ENCODE measurements around the gene PKN1. TPM values are rescaled to one million over a fixed set of nuclear protein-coding genes. Genes with fewer than 3 reads are reported as not detected.
"Not testable (repeated sequence)": the region's sequence is repeated elsewhere in the genome, so short reads cannot be mapped to it uniquely, and the experiment has no call there.

Gene PKN1
- total RNA-seq, 3 donors from 2014 or later (not counting 1 experiment from before 2014, with no cell fraction given) = 323 to 351 (median 350) TPM

DNA sequence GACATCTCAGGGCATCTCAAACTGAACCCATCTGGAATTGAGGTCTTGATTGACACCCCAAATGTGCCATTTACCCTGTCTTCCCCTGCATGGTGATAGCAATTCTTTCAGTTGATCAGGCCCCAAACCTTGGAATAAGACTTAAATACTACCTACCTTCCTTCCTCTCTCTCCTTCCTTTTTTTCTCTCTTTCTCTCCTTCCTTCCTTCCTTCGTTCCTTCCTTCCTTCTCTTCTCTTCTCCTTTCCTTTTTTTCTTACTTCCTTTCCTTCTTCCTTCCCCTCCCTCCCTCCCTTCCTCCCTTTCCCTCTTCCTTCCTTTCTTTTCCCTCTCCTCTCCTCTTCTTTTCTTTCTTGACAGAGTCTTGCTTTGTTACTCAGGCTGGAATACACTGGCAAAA is 70.2 kb downstream of the PKN1 start:
- Histone ChIP-seq H3K9me3 (ENCODE audit: control insufficient read depth, insufficient read depth, low read length) (no peaks in the 10 kb centered on the region), H3K27ac (ENCODE audit: low read length) (no peak overlapping the region), H3K4me3 (ENCODE audit: low read length) (no peak overlapping the region), H3K36me3 (ENCODE audit: control insufficient read depth, insufficient read depth, low read length) (no peaks in the 10 kb centered on the region), H3K27me3 (ENCODE audit: control insufficient read depth, insufficient read depth, low read length) (no peaks in the 10 kb centered on the region), H3K4me1 (ENCODE audit: control insufficient read depth, insufficient read depth, low read length) (peaks cover 28% of the 10 kb centered on the region)
- 62% methylated on average over 1 of the region's 1 CpG for WGBS (ENCODE audit: insufficient coverage)
- Mint-ChIP-seq H3K9me3 (no peaks in the 10 kb centered on the region), H3K4me1 (peaks cover 11 to 15% of the 10 kb centered on the region in 2 donors), H3K27ac (no peak overlapping the region), H3K4me3 (no peak overlapping the region), H3K36me3 (no peaks in the 10 kb centered on the region), H3K27me3 (ENCODE audit: low read depth in 2 of 2) (peaks cover 0 to 2% of the 10 kb centered on the region in 2 donors)
- intact Hi-C loops (cut with micrococcal nuclease) = no loop called here
- no peak for ATAC-seq
- TF ChIP-seq, protein P1, sequence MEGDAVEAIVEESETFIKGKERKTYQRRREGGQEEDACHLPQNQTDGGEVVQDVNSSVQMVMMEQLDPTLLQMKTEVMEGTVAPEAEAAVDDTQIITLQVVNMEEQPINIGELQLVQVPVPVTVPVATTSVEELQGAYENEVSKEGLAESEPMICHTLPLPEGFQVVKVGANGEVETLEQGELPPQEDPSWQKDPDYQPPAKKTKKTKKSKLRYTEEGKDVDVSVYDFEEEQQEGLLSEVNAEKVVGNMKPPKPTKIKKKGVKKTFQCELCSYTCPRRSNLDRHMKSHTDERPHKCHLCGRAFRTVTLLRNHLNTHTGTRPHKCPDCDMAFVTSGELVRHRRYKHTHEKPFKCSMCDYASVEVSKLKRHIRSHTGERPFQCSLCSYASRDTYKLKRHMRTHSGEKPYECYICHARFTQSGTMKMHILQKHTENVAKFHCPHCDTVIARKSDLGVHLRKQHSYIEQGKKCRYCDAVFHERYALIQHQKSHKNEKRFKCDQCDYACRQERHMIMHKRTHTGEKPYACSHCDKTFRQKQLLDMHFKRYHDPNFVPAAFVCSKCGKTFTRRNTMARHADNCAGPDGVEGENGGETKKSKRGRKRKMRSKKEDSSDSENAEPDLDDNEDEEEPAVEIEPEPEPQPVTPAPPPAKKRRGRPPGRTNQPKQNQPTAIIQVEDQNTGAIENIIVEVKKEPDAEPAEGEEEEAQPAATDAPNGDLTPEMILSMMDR (IDR thresholded peaks at IDR 0.05) = no peak
- no peak for DNase-seq

DNA sequence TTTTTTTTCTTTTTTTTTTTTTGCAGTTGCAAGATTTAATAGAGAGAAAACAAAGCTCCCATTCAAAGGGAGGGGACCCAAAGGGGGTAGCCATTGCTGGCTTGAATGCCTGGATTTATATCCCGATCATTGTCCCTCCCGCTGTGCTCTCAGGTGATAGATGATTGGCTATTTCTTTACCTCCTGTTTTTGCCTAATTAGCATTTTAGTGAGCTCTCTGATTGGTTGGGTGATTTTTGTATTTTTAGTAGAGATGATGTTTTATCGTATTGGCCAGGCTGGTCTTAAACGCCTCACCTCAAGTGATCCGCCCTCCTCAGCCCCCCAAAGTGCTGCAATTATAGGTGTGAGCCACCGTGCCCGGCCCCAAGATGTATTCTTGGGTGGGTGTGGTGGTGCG is 71.5 kb downstream of the PKN1 start:
- H3K27ac Mint-ChIP-seq; H3K36me3 Mint-ChIP-seq; H3K9me3 ChIP-seq (ENCODE audit: control insufficient read depth, insufficient read depth, low read length); H3K27ac ChIP-seq (ENCODE audit: low read length); intact Hi-C loops (cut with micrococcal nuclease); H3K36me3 ChIP-seq (ENCODE audit: control insufficient read depth, insufficient read depth, low read length); H3K9me3 Mint-ChIP-seq; DNase-seq; H3K4me3 Mint-ChIP-seq; H3K27me3 Mint-ChIP-seq (ENCODE audit: low read depth in 2 of 2); H3K27me3 ChIP-seq (ENCODE audit: control insufficient read depth, insufficient read depth, low read length); H3K4me3 ChIP-seq (ENCODE audit: low read length); ATAC-seq: not testable (repeated sequence)
- peaks cover 28% of the 10 kb centered on the region for H3K4me1 ChIP-seq (ENCODE audit: control insufficient read depth, insufficient read depth, low read length)
- H3K4me1 Mint-ChIP-seq = peaks cover 11 to 15% of the 10 kb centered on the region in 2 donors
- 89% methylated on average over 8 of the region's 8 CpGs for WGBS (ENCODE audit: insufficient coverage)

DNA sequence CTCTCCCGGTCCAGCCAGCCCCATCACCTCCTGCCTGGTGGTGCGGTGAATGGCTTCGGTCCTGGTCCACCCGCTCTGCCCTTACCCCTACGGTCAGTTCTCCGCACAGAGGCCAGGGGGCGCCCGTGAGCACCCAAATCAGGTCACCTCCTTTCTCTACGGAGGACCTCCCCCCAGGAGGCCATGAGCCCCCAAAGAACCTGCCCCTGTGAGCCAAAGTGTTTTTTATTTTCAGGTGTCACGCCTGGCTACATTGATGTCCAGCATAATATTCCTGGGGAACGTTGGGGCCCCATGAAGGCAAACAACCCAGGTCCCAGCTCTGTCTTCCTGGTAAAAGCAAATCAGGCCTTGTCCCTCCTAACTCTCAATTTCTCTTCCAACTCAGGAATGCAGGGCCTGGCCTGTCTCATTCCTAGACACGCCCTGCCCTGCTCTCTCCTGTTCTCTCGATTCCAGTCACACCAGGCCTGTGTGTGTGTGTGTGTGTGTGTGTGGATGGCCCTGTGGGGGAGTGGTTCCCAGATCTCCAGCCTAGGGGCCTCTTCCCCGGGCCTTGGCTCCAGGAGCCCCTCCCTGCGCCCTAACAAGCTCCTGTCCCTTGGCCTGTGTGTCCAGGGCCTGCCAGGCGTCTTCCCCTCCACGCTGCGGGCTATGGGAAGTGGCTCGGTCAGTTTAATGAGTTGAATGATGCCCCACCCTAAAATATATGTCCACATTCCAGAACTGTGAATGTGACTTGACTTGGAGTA is 72.6 kb downstream of the PKN1 start:
- intact Hi-C loops (cut with micrococcal nuclease) = loop anchor here (1.0 kb wide), 2 partner anchors 46 to 51 kb away; no protein-coding TSS in a partner anchor
- Histone ChIP-seq H3K36me3 (ENCODE audit: control insufficient read depth, insufficient read depth, low read length) (no peaks in the 10 kb centered on the region), H3K27me3 (ENCODE audit: control insufficient read depth, insufficient read depth, low read length) (no peaks in the 10 kb centered on the region), H3K4me1 (ENCODE audit: control insufficient read depth, insufficient read depth, low read length) (peaks cover 28% of the 10 kb centered on the region), H3K9me3 (ENCODE audit: control insufficient read depth, insufficient read depth, low read length) (no peaks in the 10 kb centered on the region), H3K4me3 (ENCODE audit: low read length) (no peak overlapping the region), H3K27ac (ENCODE audit: low read length) (no peak overlapping the region)
- Mint-ChIP-seq H3K27me3 (ENCODE audit: low read depth in 2 of 2) (peaks cover 0 to 2% of the 10 kb centered on the region in 2 donors), H3K9me3 (no peaks in the 10 kb centered on the region), H3K4me3 (no peak overlapping the region), H3K36me3 (no peaks in the 10 kb centered on the region), H3K4me1 (peaks cover 11 to 15% of the 10 kb centered on the region in 2 donors), H3K27ac (no peak overlapping the region)
- WGBS (ENCODE audit: insufficient coverage) = 44% methylated on average over 17 of the region's 19 CpGs
- TF ChIP-seq, protein P1 (IDR thresholded peaks at IDR 0.05) = peak; percentile 69
- peak; percentile 70 to 83 for DNase-seq
- peak; percentile 82 to 89 (median 87) for ATAC-seq

DNA sequence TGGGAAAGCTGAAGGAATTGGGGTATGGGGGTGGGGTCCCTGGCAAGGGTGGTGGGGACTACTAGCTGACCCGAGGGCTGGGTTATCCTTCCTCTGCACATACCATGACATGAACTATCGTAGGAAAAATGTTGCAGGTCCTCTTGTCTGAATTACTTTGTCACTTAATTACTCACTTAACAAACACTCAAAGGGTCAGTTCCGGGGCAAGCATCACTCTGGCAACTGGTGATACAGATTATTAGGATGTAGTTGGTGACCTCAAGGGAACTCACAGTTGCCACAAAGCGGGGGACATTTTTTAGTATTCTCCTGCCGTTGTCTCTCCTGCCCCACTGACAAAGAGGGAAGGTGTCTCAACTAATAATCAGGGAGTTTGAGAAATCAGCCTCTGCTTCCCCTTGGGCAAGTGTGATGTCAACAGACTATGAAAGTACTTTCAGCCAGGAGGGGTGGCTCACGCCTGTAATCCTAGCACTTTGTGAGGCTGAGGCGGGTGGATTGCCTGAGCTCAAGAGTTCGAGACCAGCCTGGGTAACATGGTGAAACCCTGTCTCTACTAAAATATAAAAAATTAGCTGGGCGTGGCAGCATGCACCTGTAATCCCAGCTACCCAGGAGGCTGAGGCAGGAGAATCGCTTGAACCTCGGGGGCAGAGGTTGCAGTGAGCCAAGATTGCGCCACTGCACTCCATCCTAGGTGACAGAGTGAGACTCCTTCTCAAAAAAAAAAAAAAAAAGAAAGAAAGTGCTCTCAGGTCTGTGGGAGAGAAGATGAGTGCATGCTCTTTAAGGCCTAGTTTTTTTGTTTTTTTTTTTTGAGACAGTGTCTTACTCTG is 74.8 kb downstream of the PKN1 start:
- peaks cover 11 to 15% of the 10 kb centered on the region in 2 donors for H3K4me1 Mint-ChIP-seq
- DNase-seq = peak in 1 of 2 donors; percentile 26
- no peak for ATAC-seq
- WGBS (ENCODE audit: insufficient coverage) = 94% methylated on average over 11 of the region's 12 CpGs
- H3K27ac Mint-ChIP-seq = no peak overlapping the region
- H3K9me3 ChIP-seq (ENCODE audit: control insufficient read depth, insufficient read depth, low read length) = no peaks in the 10 kb centered on the region
- TF ChIP-seq, protein P1 (IDR thresholded peaks at IDR 0.05) = no peak
- no peak overlapping the region for H3K4me3 Mint-ChIP-seq
- H3K36me3 Mint-ChIP-seq = no peaks in the 10 kb centered on the region
- no peak overlapping the region for H3K4me3 ChIP-seq (ENCODE audit: low read length)
- peaks cover under 1% of the 10 kb centered on the region for H3K36me3 ChIP-seq (ENCODE audit: control insufficient read depth, insufficient read depth, low read length)
- intact Hi-C loops (cut with micrococcal nuclease) = no loop called here
- no peak overlapping the region for H3K27ac ChIP-seq (ENCODE audit: low read length)
- H3K27me3 ChIP-seq (ENCODE audit: control insufficient read depth, insufficient read depth, low read length) = no peaks in the 10 kb centered on the region
- H3K4me1 ChIP-seq (ENCODE audit: control insufficient read depth, insufficient read depth, low read length) = peaks cover 28% of the 10 kb centered on the region
- H3K27me3 Mint-ChIP-seq (ENCODE audit: low read depth in 2 of 2) = peaks cover 0 to 2% of the 10 kb centered on the region in 2 donors
- no peaks in the 10 kb centered on the region for H3K9me3 Mint-ChIP-seq
